KOPT-K1 (cell line): ENCODE results near the gene APEH.

ENCODE experiments used
- H3K27ac ChIP-seq: fragments of 200-600 bp; sonication (generic); 2 replicates; pipeline ENCODE4 v1.5.1; 2016; ENCODE audit warnings: antibody characterized with exemption, mild to moderate bottlenecking, low read depth, low read length; ENCODE audit not compliant: poor library complexity, severe bottlenecking
- H3K36me3 ChIP-seq: fragments of 200-600 bp; sonication (generic); 2 replicates; pipeline ENCODE4 v1.5.1; 2017; ENCODE audit warnings: antibody characterized with exemption, mild to moderate bottlenecking, low read length, moderate library complexity; ENCODE audit not compliant: insufficient read depth
- H3K9me3 ChIP-seq: fragments of 200-600 bp; sonication (generic); 2 replicates; pipeline ENCODE4 v1.5.1; 2017; ENCODE audit warnings: antibody characterized with exemption, low read length, mild to moderate bottlenecking; ENCODE audit not compliant: insufficient read depth, poor library complexity, severe bottlenecking

Gene APEH

GRCh38 chr3:49725906-49726681 lies 51.9 kb downstream of the APEH start:
- H3K27ac ChIP-seq, result no peak overlapping the region

GRCh38 chr3:49727154-49727923 lies 53.2 kb downstream of the APEH start:
- Histone ChIP-seq H3K27ac (no peak overlapping the region), H3K36me3 (peaks cover 72% of the 10 kb centered on the region), H3K9me3 (no peaks in the 10 kb centered on the region)

More at GRCh38 chr3:49725906-49726681, 51.9 kb downstream of the APEH start:
- peaks cover 72% of the 10 kb centered on the region for H3K36me3 ChIP-seq
- no peaks in the 10 kb centered on the region for H3K9me3 ChIP-seq

GRCh38 chr3:49727924-49728361 lies 53.8 kb downstream of the APEH start:
- Histone ChIP-seq H3K9me3 (no peaks in the 10 kb centered on the region), H3K27ac (no peak overlapping the region), H3K36me3 (peaks cover 72% of the 10 kb centered on the region)

GRCh38 chr3:49729966-49730609 lies 55.9 kb downstream of the APEH start:
- H3K36me3 ChIP-seq, result peaks cover 89% of the 10 kb centered on the region
- no peak overlapping the region for H3K27ac ChIP-seq
- H3K9me3 ChIP-seq, result no peaks in the 10 kb centered on the region

DNA sequence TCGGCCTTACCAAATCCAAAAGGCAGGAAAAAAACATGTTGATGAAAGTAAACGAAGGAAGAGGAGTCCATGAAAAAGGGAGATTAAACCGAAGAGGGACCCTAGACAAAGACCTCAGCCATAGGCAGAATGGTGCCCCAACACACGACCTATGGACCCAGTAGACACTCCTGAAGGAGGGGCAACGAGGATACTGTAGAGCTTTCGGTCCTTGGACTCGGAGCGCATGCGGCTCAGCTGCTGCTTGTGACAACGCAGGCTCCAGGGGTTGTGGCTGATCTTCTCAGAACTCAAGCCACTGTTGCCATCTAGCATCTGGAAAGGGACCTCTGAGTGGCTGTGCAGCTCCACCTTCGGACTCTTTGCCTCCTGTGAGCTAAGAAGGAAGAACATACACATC lies 58.4 kb downstream of the APEH start:
- no peaks in the 10 kb centered on the region for H3K9me3 ChIP-seq
- H3K27ac ChIP-seq, result no peak overlapping the region
- peaks cover 86% of the 10 kb centered on the region for H3K36me3 ChIP-seq

DNA sequence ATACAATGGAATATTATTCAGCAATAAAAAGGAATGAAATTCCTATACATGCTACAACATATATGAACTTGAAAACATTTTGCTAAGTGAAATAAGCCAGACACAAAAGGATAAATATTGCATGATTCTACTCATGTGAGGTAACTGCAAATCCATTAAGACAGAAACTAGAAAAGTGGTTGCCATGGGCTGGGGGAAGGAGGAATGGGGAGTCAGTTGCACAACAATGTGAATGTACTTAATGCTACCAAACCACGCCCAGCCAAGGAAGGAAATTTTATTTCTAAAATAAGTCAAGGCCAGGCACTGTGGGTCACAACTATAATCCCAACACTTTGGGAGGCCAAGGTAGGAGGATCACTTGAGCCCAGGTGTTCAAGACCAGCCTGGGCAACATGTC lies 59.4 kb downstream of the APEH start:
- H3K9me3 ChIP-seq, result no peaks in the 10 kb centered on the region
- peaks cover 86% of the 10 kb centered on the region for H3K36me3 ChIP-seq
- no peak overlapping the region for H3K27ac ChIP-seq
